ENCODE data around the gene RTKN. TPM values are rescaled to one million over a fixed set of nuclear protein-coding genes. Genes with fewer than 3 reads are reported as not detected.

The RTKN gene
- total RNA-seq, 1 donor from 2014 or later, result 27.5 TPM

- no peak overlapping the region for H3K27ac ChIP-seq
- peaks cover 37% of the 10 kb centered on the region for H3K4me1 ChIP-seq
- H3K27me3 ChIP-seq (ENCODE audit: low read depth), result peaks cover 5% of the 10 kb centered on the region
- intact Hi-C loops (cut with DNase I), result no loop called here
- no peaks in the 10 kb centered on the region for H3K9me3 ChIP-seq
- DNase-seq (no peak), ATAC-seq (no peak)
- H3K4me3 ChIP-seq, result no peak overlapping the region
- TF ChIP-seq CTCF (IDR thresholded peaks at IDR 0.05), result no peak
- H3K36me3 ChIP-seq, result no peaks in the 10 kb centered on the region
Measured at GRCh38 chr2:74420006-74420405, 21.7 kb downstream of the RTKN start.

GRCh38 chr2:74419345-74419744, 22.4 kb downstream of the RTKN start:
- Histone ChIP-seq H3K9me3 (no peaks in the 10 kb centered on the region), H3K4me3 (no peak overlapping the region), H3K36me3 (no peaks in the 10 kb centered on the region), H3K27me3 (ENCODE audit: low read depth) (peaks cover 6% of the 10 kb centered on the region), H3K27ac (no peak overlapping the region), H3K4me1 (peaks cover 44% of the 10 kb centered on the region)
- intact Hi-C loops (cut with DNase I), result no loop called here
- DNase-seq, result no peak
- TF ChIP-seq CTCF (IDR thresholded peaks at IDR 0.05), result no peak
- ATAC-seq, result no peak

GRCh38 chr2:74418312-74418711, 23.4 kb downstream of the RTKN start:
- no peak for TF ChIP-seq CTCF (IDR thresholded peaks at IDR 0.05)
- H3K4me3 ChIP-seq, result no peak overlapping the region
- no peaks in the 10 kb centered on the region for H3K9me3 ChIP-seq
- peaks cover 48% of the 10 kb centered on the region for H3K4me1 ChIP-seq
- no peak overlapping the region for H3K27ac ChIP-seq
- peaks cover 11% of the 10 kb centered on the region for H3K27me3 ChIP-seq (ENCODE audit: low read depth)
- intact Hi-C loops (cut with DNase I), result no loop called here
- no peaks in the 10 kb centered on the region for H3K36me3 ChIP-seq
- DNase-seq, result no peak
- no peak for ATAC-seq

- peaks cover 11% of the 10 kb centered on the region for H3K27me3 ChIP-seq (ENCODE audit: low read depth)
- intact Hi-C loops (cut with DNase I), result no loop called here
- H3K4me1 ChIP-seq, result peaks cover 48% of the 10 kb centered on the region
- H3K36me3 ChIP-seq, result no peaks in the 10 kb centered on the region
- H3K9me3 ChIP-seq, result no peaks in the 10 kb centered on the region
- no peak overlapping the region for H3K27ac ChIP-seq
- no peak for TF ChIP-seq CTCF (IDR thresholded peaks at IDR 0.05)
- DNase-seq (no peak), ATAC-seq (no peak)
- H3K4me3 ChIP-seq, result no peak overlapping the region
Measured at GRCh38 chr2:74417763-74418162, 24.0 kb downstream of the RTKN start.

GRCh38 chr2:74417197-74417596, 24.5 kb downstream of the RTKN start:
- ATAC-seq (no peak), DNase-seq (no peak)
- TF ChIP-seq CTCF (IDR thresholded peaks at IDR 0.05), result no peak
- H3K36me3 ChIP-seq, result no peaks in the 10 kb centered on the region
- H3K27me3 ChIP-seq (ENCODE audit: low read depth), result peaks cover 11% of the 10 kb centered on the region
- H3K9me3 ChIP-seq, result no peaks in the 10 kb centered on the region
- no peak overlapping the region for H3K4me3 ChIP-seq
- peaks cover 46% of the 10 kb centered on the region for H3K4me1 ChIP-seq
- no peak overlapping the region for H3K27ac ChIP-seq
- intact Hi-C loops (cut with DNase I), result no loop called here

GRCh38 chr2:74416778-74417177, 25.0 kb downstream of the RTKN start:
- intact Hi-C loops (cut with DNase I), result no loop called here
- DNase-seq, result no peak
- no peak overlapping the region for H3K4me3 ChIP-seq
- H3K9me3 ChIP-seq, result no peaks in the 10 kb centered on the region
- peaks cover 11% of the 10 kb centered on the region for H3K27me3 ChIP-seq (ENCODE audit: low read depth)
- H3K4me1 ChIP-seq, result peaks cover 42% of the 10 kb centered on the region
- no peak for ATAC-seq
- no peak for TF ChIP-seq CTCF (IDR thresholded peaks at IDR 0.05)
- no peaks in the 10 kb centered on the region for H3K36me3 ChIP-seq
- no peak overlapping the region for H3K27ac ChIP-seq
